HG02763 (cell line): Measurements from ENCODE around the gene PNRC2.
"Not testable (repeated sequence)": the region's sequence is repeated elsewhere in the genome, so short reads cannot be mapped to it uniquely, and the experiment has no call there.

Experiments
- ATAC-seq: cut with Tn5 transposase; IDR thresholded peaks from one replicate; pipeline ENCODE4 v1.9.1; 2021; ENCODE audit warnings: mild to moderate bottlenecking, moderate library complexity; ENCODE audit not compliant: unreplicated experiment

PNRC2 gene

DNA sequence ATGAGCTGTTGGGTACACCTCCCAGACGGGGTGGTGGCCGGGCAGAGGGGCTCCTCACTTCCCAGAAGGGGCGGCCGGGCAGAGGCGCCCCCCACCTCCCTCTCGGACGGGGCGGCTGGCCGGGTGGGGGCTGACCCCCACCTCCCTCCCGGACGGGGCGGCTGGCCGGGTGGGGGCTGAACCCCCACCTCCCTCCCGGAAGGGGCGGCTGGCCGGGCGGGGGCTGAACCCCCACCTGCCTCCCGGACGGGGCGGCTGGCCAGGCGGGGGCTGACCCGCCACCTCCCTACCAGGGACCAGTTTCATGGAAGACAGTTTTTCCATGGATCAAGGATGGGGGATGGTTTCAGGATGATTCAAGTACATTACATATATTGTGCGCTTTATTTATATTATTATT is 27.4 kb downstream of the PNRC2 start:
- not testable (repeated sequence) for ATAC-seq

DNA sequence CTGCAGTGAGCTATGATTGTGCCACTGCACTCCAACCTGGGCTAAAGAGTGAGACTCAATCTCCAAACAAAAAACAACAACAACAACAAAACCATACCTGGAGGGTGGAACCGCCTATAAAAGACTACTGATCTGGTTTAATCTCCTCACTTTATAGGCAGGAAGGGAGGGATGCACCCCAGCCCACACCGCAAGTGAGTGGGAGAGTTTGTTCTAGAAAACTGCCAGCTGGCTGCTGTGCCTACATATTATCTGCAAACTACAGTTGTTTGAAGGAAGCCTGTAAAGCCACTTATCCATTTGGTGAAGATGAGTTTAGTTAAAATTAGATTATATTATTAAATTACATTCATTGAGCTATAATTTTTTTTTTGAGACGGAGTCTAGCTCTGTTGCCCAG is 29.6 kb downstream of the PNRC2 start:
- ATAC-seq = no peak

DNA sequence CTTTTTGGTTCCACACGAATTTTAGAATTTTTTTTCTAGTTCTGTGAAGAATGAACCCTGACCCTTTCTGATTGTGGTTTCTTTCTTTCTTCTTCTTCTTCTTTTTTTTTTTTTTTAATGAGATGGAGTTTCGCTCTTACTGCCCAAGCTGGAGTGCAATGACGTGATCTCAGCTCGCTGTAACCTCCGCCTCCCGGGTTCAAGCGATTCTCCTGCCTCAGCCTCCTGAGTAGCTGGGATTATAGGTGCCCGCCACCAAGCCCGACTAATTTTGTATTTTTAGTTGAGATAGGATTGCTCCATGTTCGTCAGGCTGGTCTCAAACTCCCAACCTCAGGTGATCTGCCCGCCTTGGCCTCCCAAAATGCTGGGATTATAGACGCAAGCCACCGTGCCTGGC is 32.4 kb downstream of the PNRC2 start:
- not testable (repeated sequence) for ATAC-seq

DNA sequence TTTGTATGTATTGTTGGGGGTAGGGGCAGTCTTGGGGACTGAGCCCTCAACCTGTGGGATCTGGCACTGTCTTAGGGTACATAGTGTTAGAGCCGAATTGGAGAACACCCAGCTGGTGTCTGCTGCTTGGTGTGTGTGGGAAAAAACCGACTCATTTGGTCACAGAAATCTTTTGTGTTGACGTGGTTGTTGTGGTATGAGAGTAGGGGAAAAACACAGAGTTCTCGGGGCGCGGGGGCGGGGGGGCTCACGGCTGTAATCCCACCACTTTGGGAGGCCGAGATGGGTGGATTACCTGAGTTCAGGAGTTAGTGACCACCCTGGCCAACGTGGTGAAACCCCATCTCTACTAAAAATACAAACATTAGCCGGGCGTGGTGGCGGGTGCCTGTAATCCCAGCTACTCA is 35.8 kb downstream of the PNRC2 start:
- no peak for ATAC-seq

DNA sequence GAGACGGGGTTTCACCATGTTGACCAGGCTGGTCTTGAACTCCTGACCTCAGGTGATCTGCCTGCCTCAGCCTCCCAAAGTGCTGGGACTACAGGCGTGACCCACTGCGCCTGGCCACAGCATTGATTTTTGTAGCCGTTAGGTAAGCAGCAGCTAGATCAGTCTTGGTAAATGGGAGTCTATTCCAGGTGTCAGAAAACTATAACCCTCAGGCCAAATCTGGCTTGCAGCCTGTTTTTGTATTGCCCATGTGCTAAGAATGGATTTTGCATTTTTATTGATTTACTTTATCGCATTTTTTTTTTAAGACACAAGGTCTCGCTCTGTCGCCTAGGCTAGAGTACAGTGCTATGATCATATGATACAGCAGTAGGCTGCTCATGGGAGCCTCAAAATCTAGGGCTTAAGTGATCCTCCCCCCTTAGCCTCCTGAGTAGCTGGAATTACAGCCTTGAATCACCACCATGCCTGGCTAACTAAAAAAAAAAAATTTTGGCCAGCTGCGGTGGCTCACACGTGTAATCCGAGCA is 37.1 kb downstream of the PNRC2 start:
- ATAC-seq = no peak

DNA sequence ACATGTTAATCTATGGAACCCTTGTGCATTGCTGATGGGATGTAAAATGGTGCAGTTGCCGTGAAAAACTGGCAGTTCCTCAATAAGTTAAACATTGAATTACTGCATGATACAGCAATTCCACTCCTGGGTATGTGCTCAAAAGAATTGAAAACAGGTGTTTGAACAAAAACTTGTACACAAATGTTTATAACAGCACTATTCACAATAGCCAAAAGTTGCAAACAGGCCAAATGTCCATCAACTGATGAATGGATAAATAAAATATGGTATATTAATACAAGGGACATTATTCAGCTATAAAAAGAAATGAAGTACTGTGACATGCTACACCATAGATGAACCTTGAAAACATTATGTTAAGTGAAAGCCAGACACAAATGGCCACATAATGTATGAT is 38.2 kb downstream of the PNRC2 start:
- no peak for ATAC-seq

DNA sequence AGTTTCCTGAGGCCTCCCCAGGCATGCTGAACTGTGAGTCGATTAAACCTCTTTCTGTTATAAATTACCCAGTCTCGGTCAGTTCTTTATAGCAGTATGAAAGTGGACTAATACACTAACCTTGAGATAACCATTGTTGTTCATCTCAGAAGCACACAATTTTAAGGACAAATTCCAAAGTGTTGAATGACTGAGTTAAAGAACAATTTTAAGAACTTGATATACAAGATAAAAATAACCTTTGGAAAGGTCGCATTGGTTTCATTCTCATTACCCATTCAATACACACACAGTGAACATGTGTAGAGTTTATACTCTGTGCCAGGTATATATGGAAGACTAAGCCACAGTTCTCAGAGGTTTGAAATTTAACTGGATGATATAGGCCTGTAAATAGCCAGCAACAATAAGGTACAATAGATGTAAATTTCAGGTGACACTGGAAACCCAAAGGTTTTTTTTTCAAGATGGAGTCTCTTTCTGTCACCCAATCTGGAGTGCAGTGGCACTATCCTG is 39.6 kb downstream of the PNRC2 start:
- ATAC-seq = no peak

DNA sequence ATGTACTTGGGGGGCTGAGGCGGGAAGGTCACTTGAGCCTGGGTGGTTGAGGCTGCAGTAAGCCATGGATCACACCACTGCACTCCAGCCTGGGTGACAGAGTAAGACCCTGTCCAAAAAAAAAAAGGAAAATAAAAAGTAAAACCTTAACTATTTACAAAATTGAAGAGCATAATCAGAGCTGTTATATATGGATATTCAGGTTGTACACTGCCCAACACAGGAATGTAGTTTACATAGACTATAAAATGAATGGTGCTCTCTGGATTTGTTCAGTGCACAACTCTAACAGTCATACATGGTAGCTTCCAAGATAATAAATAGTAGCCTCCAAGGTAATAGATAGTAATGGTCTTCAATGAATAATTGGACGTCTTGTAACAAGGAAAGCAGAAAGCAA is 43.1 kb downstream of the PNRC2 start:
- ATAC-seq = no peak

DNA sequence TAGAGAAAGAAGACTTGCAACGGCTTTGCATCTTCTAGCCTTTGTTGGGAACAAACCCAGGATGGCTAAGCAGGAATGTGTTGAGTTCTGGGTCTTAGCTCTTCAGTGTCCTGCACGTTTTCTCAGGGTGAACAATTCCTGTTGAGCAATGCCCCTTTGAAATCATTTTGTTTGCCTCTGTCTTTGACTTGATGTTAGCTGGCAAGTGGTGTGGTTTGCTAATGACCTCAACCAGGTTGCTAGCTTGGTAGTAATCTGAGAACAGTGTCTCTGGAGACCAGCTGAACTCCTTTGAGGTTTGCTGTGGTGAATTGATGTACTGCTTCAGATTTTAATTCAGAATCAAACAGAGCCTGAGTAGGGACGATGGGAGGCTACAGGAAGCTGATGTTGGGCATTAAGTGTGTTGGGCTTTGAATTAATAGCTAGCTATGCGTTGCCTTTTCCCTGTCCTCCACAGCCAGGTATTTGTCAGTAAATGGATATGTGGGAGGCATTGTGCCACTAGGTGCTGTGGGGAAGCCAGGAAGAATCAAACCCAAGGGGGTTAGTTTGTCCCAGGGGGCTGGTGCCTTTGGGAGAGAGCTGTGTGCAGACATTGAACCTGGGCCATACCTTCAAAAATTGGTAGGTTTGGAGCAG is 43.8 kb downstream of the PNRC2 start:
- ATAC-seq = no peak

DNA sequence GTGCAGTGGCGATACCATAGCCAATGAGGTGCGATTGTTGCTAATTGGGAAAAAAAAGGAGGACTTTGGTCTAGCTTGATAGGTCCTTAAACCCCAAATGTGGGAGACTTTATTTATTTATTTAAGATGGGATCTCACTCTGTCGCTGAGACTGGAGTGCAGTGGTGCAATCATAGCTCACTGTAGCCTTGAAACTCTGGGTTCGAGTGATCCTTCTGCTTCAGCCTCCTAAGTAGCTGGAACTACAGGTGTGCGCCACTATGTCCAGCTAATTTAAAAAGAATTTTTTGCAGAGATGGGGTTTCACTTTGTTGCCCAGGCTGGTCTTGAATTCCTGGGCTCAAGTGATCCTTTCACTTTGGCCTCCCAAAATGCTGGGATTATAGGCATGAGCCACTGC is 44.5 kb downstream of the PNRC2 start:
- ATAC-seq = no peak

DNA sequence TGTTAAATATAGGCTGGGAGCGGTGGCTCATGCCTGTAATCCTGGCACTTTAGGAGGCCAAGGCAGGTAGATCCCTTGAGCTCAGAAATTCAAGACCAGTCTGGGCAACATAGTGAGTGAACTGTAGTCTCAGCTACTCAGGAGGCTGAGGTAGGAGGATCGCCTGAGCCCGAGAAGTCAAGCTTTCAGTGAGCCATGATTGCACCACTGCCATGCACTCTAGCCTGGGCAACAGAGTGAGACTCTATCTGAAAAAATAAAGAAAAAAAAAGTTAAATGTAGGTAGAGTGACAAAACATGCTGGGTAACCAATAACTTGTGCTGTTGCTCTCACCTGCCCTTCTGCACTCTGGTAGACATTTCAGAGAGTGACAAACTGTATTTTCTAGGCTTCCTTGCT is 45.5 kb downstream of the PNRC2 start:
- ATAC-seq = no peak

DNA sequence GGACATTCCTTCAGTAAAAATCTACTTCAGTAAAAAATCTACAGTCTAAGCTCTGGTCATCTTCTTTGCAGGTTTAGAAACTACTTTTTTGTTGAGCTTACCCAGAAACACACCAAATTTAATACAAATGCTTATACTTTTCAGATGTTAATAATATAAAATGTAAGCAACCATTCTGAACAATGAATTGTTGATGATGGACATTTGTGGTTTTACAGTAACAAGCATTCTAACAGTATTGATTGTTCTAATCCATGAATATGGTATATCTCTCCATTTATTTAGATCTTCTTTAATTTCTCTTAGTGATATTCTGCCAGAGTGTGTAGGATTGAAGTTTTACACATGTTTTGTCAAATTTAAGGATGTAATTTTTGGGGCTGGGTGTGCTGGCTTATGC is 47.5 kb downstream of the PNRC2 start:
- ATAC-seq = no peak

DNA sequence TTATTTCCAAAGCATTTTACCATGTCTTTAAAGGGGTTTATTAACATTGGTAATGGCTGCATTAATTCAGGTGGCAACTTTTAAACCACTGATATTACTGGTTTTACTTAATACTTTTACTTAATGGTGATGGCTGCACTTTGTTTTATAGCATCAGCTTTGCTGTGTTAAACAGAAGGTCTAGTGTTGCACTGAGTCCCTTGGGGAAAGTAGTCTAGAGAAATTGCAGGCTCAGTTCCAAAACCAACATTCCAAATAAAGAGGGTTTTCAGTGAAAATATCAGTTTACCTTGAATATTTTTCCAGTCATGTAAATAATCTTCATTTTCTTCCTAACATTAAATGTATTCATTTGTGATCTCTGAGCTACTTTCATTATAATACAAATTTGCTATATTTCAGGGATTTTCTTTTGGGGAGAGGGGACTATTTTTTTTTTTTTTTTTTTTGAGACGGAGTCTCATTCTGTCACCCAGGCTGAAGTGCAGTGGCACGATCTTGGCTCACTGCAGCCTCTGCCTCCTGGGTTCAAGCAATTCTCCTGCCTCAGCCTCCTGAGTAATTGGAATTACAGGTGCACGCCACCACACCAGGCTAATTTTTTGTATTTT is 49.1 kb downstream of the PNRC2 start:
- not testable (repeated sequence) for ATAC-seq

DNA sequence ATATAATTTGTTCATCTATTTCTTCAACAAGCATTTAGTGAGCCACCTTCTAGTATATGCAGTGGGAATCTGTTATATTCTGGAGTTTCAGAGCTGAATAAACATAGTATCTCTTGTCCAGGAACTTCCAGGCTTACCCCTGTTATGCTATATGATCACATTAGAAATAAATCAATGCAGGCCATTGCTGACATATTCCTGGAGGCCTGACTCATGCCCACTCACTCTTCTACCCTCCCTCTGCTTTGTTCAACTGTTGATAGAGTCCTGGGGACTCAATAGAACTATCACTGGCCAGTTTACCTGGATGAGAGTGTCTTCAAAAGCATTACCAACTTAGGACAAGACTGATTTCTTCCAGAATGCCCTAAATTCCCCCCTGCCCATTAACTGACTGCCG is 49.8 kb downstream of the PNRC2 start:
- no peak for ATAC-seq

DNA sequence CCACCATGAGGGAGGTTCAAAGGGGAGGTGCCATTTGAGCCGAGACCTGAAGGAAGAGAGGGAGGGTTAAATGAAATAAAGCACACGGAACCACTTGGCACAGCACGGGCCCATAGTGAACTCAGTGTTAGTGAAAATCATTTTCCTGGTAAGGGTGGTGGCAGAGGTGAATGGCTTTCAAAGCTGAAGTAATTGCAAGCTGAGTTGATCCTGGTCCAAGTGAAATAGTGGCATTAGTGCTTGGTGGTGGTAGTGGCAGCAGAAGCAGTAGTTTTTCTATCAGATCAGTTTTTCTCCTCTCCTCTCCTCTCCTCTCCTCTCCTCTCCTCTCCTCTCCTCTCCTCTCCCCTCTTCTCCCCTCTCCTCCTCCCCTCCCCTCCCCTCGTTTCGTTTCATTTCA is 51.0 kb downstream of the PNRC2 start:
- ATAC-seq = no peak

DNA sequence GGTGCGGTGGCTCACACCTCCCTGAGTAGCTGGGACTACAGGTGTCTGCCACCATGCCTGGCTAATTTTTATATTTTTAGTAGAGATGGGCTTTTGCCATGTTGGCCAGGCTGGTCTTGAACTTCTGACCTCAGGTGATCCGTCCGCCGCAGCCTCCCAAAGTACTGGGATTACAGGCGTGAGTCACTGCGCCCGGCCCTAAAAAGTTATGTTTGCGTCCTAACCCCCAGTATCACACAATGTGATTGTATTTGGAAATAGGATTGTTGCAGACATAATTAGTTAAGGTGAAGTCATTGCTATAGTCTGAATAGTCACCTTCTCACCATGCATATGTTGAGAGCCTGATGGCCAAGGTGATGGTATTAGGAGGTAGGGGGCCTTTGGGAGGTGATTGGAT is 53.2 kb downstream of the PNRC2 start:
- ATAC-seq = not testable (repeated sequence)
